Activated T-helper 1 cell treated with Interleukin-2 at 50 U/mL for 16 hours (primary cell): ENCODE data around the gene CFLAR.

Experiments
- DNase-seq: peaks from one replicate; pipeline ENCODE4 v3.0.0-alpha.2; 2020; ENCODE audit warnings: low read depth

The CFLAR gene

GRCh38 chr2:201218780-201219179 lies 102.8 kb downstream of the CFLAR start:
- no peak for DNase-seq

- no peak for DNase-seq
These were observed 103.5 kb downstream of the CFLAR start for GRCh38 chr2:201219328-201220096.

DNA sequence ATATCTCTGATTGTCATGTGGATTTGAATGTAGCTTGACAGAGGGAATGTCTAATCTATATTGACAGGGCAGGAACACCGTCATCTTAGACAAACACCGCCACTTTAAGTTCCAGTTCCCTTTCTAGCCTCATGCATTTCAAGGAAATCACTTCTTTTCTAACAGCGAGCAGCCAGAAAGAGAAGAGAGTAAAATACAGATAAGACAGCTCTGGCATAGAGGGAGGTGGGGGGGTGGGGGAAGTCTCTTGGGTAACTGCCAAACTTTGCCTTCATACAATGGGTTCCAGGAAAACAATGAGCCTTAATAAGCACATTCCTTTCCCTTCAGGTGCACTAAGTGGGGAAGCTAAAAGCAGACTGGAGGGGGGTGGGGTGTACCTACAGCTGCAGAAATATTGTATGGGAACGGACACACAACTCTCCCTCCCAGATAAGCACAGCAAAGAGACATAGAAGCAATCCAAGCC lies 104.2 kb downstream of the CFLAR start:
- DNase-seq: no peak

DNA sequence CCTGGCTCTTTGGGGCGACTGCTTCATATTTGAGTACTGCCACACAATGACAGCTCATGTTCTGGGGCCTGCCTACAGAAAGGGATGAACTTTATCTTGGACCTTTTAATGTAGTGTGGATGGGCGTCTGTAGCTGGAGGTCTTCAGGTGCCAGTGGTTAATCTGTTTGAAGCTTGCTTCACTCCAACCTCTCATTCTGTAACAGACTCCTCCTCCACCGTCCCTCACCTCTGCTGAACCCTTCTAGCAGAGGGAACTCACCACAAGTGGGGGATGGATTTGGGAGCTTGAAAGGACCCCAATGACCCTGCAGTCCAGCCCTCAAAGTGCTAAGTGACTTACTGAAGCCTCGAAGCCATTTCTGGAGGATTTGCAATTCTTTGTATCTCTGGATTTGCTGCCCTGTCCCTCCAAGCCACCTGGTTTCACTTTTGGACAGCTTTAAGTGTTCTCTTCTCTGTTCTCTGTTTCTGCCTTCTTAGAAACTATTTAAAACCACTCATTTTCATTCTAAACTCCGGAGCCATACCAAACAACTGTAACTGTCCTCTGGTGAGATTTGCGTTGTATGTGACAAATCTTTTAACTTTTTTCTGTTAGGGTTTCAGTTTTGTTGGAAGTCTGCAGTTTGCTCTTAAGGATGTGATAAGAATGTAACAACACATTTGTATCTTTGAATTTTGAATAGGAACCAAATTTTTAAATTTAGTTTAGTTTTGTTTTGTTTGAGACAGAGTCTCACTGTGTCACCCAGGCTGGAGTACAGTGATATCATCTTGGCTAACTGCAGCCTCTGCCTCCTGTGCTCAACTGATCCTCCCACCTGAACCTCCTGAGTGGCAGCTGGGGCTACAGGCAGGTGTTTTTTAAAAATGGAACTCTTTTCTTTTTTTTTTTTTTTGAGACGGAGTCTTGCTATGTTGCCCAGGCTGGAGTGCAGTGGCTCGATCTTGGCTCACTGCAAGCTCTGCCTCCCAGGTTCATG lies 107.4 kb downstream of the CFLAR start:
- no peak for DNase-seq
